AG04450 (cell line): ENCODE data around the gene HOXA13. TPM values are rescaled to one million over a fixed set of nuclear protein-coding genes. Genes with fewer than 3 reads are reported as not detected.

ENCODE experiments used
- CTCF ChIA-PET: fragments of 300-600, 350-600 bp; formaldehyde crosslinking; extraction: SDS; loops from one replicate; lab custom pipeline; 2022; ENCODE audit warnings: antibody characterized with exemption, inconsistent platforms; lab: Charles Lee
- POLR2A ChIA-PET: fragments of 350-600 bp; formaldehyde crosslinking; extraction: SDS; loops from one replicate; lab custom pipeline; 2021; ENCODE audit warnings: antibody characterized with exemption, inconsistent platforms; lab: Yijun Ruan, JAX
- DNase-seq: peaks from one replicate; pipeline ENCODE4 v3.0.0-alpha.2; 2011; ENCODE audit warnings: low read depth, low spot score
- H3K27ac ChIP-seq: one replicate; pipeline ENCODE4 v1.5.1; 2012; ENCODE audit warnings: low read depth, low read length, control low read depth
- H3K27me3 ChIP-seq: one replicate; pipeline ENCODE4 v1.6.0; 2012; ENCODE audit warnings: low read length; ENCODE audit not compliant: control insufficient read depth, insufficient read depth
- H3K4me3 ChIP-seq: 2 replicates; pipeline ENCODE4 v1.5.1; 2011; ENCODE audit warnings: mild to moderate bottlenecking, low read depth, low read length, control low read depth
- H3K9me3 ChIP-seq: 2 replicates; pipeline ENCODE4 v1.5.1; 2012; ENCODE audit warnings: low read length; ENCODE audit not compliant: control insufficient read depth, insufficient read depth
- CTCF ChIP-seq: IDR thresholded peaks from 2 replicates; pipeline ENCODE4 v1.5.1; 2011; ENCODE audit warnings: low read depth, low read length, control low read depth, inconsistent platforms
- polyA plus RNA-seq: library from polyadenylated mRNA; depleted of rRNA; stranded (reverse); fragments of >200 nt; gene quantifications from 2 replicates; pipeline ENCODE4 v1.2.3, GENCODE V29; 2011

The HOXA13 gene
- polyA plus RNA-seq, 1 experiment = not detected

- CTCF ChIA-PET = interaction anchor here (1.1 to 1.9 kb wide), 2 partner anchors 22 to 376 kb away, joined by 3 to 4 read pairs; no protein-coding TSS in a partner anchor
- Histone ChIP-seq H3K27ac (no peak overlapping the region), H3K4me3 (no peak overlapping the region), H3K9me3 (peaks cover 15% of the 10 kb centered on the region; the same call in 1 of the 2 replicates), H3K27me3 (peaks cover 88% of the 10 kb centered on the region)
- POLR2A ChIA-PET = no interaction called here
- TF ChIP-seq CTCF = no peak
- no peak for DNase-seq
Observed at GRCh38 chr7:27200761-27201579, 1.1 kb upstream of the HOXA13 start.

- ChIA-PET POLR2A (no interaction called here), CTCF (interaction anchor here (0.6 to 1.4 kb wide), 5 partner anchors 575 to 885 kb away, joined by 3 to 5 read pairs (median 3); no protein-coding TSS in a partner anchor)
- Histone ChIP-seq H3K9me3 (peaks cover 9% of the 10 kb centered on the region; the same call in 1 of the 2 replicates), H3K27ac (no peak overlapping the region), H3K4me3 (no peak overlapping the region), H3K27me3 (peaks cover 83% of the 10 kb centered on the region)
- TF ChIP-seq CTCF = no peak
- no peak for DNase-seq
Observed at GRCh38 chr7:27198871-27199801, 755 bp downstream of the HOXA13 start.

GRCh38 chr7:27198138-27198841 lies 1.6 kb downstream of the HOXA13 start:
- Histone ChIP-seq H3K9me3 (peaks cover 9% of the 10 kb centered on the region; the same call in 1 of the 2 replicates), H3K27me3 (peaks cover 83% of the 10 kb centered on the region), H3K27ac (no peak overlapping the region), H3K4me3 (no peak overlapping the region)
- CTCF ChIA-PET = interaction anchor here (0.6 to 1.2 kb wide), 3 partner anchors 576 to 886 kb away, joined by 3 read pairs; no protein-coding TSS in a partner anchor
- no peak for TF ChIP-seq CTCF
- no peak for DNase-seq
- POLR2A ChIA-PET = no interaction called here

GRCh38 chr7:27197137-27198042 lies 2.5 kb downstream of the HOXA13 start:
- Histone ChIP-seq H3K4me3 (no peak overlapping the region), H3K9me3 (peaks cover 8% of the 10 kb centered on the region; the same call in 1 of the 2 replicates), H3K27me3 (peaks cover 83% of the 10 kb centered on the region), H3K27ac (no peak overlapping the region)
- ChIA-PET CTCF (no interaction called here), POLR2A (no interaction called here)
- no peak for TF ChIP-seq CTCF
- DNase-seq = no peak
